IPS-20b (cell line): Measurements from ENCODE around the gene CHRNG.

Source experiments
- H3K27ac ChIP-seq: one replicate; pipeline ENCODE4 v1.5.1; 2013; ENCODE audit warnings: low read length
- H3K27me3 ChIP-seq: 2 replicates; pipeline ENCODE4 v1.6.1; 2013; ENCODE audit warnings: mild to moderate bottlenecking, low read length, inconsistent platforms; ENCODE audit not compliant: insufficient read depth
- H3K36me3 ChIP-seq: 2 replicates; pipeline ENCODE4 v1.6.1; 2013; ENCODE audit warnings: low read depth, mild to moderate bottlenecking, inconsistent platforms, low read length, moderate library complexity; ENCODE audit not compliant: insufficient read depth
- H3K4me1 ChIP-seq: 2 replicates; pipeline ENCODE4 v1.6.1; 2013; ENCODE audit warnings: mild to moderate bottlenecking, control low read depth, inconsistent platforms, low read length, moderate library complexity; ENCODE audit not compliant: insufficient read depth
- H3K4me3 ChIP-seq: 2 replicates; pipeline ENCODE4 v1.5.1; 2013; ENCODE audit warnings: mild to moderate bottlenecking, low read length, inconsistent platforms
- H3K9ac ChIP-seq: 2 replicates; pipeline ENCODE4 v1.6.1; 2013; ENCODE audit warnings: low read depth, mild to moderate bottlenecking, inconsistent platforms, low read length, moderate library complexity
- H3K9me3 ChIP-seq: 2 replicates; pipeline ENCODE4 v1.6.1; 2013; ENCODE audit warnings: mild to moderate bottlenecking, low read depth, low read length, inconsistent platforms; ENCODE audit not compliant: insufficient read depth

CHRNG gene

GRCh38 chr2:232593982-232594381 lies 54.5 kb downstream of the CHRNG start:
- Histone ChIP-seq H3K27ac (no peak overlapping the region), H3K4me1 (no peaks in the 10 kb centered on the region; the same call in 1 of the 2 replicates), H3K9me3 (no peaks in the 10 kb centered on the region), H3K36me3 (no peaks in the 10 kb centered on the region), H3K27me3 (no peaks in the 10 kb centered on the region), H3K4me3 (no peak overlapping the region), H3K9ac (no peak overlapping the region)
